HG03060 (cell line): ENCODE results near the gene VAV2.

Experiments
- ATAC-seq: cut with Tn5 transposase; IDR thresholded peaks from one replicate; pipeline ENCODE4 v1.9.1; 2021; ENCODE audit warnings: low read depth, moderate number of reproducible peaks; ENCODE audit not compliant: unreplicated experiment

Gene VAV2

DNA sequence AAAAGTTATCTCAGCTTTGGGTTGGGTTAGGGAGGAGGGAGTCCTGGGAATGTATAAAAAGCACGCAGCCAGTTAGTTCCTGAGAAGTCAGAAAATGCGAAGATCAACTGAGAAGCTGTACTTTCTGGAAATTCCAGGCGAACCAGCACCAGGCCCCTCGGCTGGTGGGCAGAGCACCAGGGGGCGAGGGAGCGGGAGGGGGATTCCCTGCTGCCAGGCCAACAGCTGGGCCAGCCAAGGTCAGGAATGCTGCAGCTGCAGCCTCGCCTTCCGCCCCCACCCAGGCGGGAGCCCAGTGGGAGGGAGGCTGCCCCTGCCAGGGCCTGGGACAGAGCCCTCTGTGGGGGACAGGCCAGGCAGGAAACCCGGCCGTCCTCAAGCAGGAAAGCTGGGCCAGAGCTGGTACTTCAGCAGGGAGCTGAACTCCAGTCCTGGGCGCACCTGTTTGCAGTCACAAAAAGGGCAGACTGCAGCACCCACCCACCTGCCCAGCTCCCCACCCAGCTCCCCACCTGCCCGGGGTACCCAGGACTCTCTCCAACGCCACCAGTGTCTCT, 35.5 kb downstream of the VAV2 start:
- no peak for ATAC-seq

DNA sequence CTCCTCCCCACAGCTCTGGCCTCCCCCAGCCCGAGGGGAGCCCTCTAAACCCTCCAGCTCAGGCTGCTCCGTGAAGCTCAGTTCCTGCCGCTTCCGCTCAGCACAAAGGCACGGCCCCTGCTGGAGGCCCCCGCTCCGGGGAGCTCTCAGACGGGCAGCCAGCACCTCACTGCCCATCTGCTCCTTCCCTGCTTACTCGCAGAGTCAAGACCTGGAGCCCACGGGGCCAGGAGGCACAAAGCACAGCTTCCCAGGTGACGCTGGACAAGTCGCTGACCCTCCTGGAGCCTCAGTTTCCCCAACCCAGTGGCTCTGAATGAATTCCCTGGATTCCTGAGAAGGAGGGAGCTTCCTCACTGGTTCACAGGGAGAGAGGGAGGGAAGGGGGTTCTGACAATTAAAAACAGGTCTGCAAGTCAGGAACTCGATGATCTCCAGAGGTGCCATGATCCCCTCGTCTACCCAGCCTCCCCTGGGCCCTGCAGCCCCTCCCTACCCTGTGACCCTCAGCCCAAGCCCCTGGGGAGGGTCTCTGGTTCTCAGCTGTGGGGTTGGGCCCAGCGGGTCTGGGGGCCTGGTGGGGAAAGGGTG, 36.2 kb downstream of the VAV2 start:
- no peak for ATAC-seq

DNA sequence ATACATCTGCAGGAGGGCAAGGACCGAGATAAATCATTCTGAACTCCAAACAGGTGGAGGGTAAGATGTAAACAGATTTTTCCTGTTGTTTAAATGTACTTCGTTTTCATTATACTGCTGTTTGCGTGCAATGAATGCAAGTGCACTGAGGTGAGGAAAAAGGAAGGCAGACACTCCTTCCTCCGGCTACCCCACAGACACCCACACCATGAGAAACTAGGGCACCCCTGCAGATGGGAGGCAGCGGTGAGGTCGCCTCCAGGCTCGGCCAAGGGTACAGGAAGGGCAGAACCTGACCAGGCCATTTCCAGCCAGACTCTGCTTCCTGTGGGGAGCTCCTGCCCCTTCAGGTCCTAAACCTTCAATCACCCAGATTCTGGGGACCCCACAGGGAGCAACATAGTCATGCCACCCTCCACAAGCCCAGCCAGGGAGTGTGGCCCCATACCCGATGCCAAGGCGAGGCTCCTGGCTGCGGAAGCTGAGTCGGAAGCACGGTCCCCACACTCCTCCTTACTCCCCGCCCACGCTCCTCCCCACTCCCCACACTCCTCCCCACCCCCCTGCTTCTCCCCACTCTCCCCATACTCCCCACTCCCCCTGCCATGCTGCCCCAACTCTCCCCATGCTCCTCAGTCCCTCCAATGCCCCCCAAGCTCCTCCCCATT, 37.1 kb downstream of the VAV2 start:
- ATAC-seq: no peak

DNA sequence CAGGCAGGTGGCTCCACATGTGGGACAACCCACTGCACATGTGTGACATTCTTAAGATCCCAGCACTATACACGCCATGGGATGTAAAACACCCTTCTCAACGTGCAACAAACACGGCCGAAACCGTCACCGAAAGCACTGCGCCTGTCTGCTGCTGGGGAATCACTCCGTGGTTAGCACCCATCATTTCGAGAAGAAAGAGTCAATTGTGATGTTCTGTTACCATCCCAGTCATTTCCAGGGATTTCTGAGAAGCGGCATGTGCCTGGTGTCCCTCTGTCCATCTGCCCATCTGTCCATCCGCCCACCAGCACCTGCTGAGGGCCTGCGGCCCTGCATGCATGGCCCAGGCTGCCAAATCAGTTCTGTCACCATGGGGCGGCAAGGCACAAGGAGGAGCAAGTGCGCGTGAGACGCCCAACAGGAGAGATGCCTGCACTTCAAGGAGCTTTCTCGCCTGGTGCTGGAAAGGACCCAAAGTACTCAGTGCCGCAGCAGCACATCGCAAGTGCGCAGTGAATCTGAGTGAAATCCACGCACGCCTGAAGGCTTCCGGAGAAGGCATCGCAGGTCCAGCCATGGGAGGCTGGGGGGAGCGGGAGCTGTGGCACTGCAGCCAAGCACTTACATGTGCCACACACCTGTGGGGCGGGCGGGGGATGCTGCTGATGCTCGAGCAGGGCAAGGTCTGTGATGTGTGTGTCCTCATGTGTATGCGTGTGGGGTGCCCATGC, 38.0 kb downstream of the VAV2 start:
- ATAC-seq: no peak

DNA sequence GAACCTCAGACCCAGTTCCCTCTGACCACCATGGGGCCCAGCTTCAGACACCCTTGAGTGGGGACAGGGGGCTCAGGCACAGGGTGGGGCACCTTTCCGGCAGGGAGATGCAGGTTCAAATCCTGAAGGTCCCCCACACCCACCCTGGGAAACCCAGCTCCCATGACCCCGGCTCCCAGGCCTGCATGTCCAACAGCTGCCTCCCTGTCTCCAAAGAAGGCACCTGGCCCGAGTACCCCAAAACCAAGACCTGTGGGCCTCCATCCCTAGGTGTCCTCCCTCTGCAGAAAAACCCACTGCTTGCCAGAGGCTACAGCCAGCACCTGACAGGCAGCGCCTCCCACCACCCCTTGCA, 38.5 kb downstream of the VAV2 start:
- ATAC-seq: no peak

DNA sequence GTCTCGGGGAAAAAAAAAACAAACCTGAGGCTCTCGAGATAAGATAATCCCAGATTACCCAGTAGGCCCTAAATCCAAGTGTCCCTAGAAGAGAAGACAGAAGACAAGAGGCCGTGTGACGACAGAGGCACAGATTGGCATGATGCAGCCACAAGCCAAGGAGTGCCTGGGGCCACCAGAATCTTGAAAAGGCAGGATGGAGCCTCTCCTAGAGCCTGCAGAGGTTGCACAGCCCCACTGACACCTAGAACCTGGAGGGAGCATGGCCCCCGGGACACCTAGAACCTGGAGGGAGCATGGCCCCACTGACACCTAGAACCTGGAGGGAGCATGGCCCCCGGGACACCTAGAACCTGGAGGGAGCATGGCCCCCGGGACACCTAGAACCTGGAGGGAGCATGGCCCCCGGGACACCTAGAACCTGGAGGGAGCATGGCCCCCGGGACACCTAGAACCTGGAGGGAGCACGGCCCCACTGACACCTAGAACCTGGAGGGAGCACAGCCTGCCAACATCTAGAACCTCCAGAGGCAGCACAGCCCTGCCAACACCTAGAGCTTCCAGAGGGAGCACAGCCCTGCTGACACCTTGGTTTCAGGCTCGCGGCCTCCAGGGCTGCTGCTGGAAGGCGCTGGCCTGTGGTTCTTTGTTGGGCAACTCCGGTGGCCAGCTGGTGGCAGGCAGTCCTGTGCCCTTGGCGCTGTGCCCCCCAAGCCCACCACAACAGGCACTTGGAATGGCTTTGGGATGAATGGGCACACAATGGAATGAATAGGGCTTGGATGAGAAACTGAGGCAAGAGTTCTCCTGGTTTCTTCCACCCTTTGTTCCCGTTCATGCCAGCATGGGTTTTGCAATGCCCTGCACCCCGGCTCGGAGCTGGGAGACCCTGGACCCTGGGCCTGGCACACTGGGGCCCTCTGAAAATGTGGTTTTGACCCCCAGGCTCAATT, 39.2 kb downstream of the VAV2 start:
- no peak for ATAC-seq

DNA sequence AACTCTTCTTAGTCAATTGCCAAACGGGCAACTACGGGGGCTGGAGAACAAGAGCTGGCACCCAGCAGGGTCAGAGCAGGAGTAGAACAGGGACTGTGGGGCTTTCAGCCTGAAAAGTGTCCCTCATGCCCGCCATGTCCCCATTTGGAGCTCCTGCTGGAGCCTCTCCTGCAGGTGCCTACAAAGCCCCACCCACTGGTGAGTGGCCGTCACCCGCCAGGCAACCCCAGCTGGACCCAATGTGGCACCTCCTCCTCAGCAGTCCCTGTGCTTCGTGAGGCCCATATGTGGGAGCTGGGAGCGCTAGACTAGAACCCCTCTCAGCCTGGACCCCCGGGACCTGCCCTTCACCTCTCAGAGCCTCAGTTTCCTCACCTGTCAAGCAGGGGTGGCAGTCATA, 40.9 kb downstream of the VAV2 start:
- ATAC-seq: no peak

DNA sequence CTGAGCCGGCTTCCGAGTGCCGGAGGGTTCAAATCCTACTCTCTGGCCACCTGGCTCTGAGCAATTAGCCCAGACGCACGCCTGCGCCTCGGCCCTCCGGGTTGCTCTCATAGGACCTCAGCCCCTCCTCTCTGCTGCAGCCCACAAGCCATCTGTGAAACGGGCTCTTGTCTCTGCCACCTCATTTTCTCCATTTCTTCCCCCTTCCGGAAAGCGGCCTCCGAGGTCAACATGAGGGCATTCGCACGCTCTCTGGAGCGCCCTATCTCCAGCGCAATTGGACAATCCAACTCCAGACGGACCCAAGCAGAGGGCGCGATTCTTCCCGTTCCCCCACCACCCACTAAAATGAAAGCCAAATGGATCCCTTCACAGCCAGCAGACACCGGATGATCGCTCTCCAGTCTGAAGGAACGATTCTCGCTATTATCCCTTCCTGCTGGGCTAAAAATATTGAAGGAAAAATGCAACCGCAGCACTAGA, 41.5 kb downstream of the VAV2 start:
- no peak for ATAC-seq

DNA sequence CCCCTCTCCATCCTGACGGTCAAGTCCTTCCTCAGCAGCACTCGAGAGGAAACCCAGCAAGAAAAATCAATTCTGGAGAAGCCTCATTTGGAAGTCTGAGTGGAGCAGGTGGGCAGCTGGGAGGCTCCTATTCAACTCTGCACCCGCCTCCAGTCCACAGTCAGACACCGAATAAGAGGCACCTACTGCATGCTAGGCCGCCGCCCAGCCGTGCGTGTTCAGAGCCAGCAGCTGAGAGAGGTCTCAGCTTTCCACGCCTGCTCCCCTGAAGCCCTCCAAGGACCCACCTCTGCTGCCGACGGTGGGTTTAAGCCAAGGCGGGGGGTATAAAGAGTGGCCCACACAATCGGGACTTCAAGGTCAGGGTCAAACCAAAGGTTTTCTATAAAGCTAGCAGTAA, 41.9 kb downstream of the VAV2 start:
- no peak for ATAC-seq

DNA sequence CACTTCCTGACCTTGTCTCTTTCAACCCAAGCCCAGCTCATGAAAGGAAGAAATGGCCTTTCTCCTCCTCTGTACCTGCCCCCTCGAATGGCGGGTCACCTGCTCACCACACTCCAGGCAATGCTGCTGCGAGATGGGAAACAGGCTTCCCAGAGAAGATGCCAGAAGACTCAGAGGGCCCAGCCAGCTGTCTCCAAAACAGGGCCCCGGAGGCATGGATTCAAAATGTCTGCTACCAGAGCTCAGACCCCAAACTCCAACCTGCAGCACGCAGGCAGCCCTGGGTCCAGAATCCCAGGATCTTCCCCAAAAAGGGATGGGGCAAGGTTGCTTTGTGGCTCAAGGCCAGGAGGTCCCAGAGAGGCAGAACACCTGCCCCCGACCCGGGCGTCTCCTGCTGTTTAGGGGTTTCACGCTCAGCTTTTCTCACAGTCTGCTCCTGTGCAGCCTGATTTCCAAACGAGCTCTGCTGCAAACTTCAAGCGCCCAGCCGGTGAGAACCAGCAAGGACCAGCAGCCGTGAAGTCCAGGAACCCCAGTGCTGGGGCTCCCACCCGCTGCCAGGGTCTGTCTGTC, 42.5 kb downstream of the VAV2 start:
- no peak for ATAC-seq

DNA sequence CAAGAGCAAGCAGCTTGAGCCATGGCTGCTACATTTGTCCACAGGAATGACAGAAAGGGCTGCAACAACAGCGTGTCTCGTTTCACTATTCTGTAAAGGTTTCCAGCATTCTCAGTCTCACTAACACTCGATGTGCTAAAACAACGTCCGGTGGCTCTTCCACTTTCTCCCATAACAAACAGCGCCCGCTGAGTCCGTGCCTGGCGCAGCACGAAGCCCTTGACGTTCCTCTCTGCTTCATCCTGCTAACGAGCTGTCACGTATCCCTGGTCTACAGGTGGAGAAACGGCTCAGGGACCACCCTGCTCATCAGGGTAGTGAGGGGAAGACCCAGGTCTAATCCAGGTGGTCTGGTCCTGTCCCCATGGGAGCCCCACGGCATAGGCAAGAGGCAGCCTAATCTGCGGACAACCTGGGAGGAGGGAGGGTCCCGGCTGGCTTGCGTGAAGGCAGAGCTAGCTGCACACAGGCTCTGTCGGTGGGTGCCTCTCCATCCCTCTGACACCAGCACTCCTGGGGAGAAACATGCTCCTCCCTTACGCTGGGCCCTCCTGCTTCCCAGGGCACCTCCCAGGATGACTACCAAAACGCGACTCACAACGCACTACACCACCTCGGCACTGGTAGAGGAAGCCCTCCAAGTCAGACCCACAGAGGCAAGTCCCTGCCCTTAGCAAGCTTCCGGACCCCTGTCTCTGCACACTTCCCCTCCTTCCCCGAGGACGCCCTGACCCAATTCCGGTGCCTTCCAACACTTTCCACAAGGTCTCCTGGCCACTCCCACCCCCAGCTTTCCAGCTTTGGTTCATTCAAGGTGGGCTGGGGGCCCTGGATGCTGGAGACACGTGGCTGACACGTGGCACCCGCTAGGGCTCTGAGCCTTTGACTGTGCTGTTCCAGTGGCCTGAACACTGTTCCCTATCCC, 43.3 kb downstream of the VAV2 start:
- ATAC-seq: no peak

DNA sequence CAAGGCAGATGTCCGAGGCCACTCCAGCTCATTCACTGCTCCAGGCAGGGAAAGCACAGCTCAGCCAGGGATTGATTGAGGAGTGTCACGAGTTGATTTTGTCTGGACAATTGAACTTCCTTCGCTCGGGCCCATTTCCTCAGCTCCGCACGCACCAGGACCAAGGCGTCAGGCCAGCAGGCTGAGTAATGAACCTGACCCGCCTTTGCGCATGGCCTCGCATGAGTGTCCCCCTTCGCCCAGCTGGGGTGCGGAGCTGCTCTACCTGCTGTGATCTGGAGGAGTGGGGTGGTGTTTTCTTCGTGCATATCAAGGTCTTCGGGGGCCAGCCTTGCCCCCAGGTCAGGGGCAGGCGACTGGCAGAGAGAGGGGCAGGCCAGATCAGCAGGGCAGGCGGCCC, 44.0 kb downstream of the VAV2 start:
- no peak for ATAC-seq

DNA sequence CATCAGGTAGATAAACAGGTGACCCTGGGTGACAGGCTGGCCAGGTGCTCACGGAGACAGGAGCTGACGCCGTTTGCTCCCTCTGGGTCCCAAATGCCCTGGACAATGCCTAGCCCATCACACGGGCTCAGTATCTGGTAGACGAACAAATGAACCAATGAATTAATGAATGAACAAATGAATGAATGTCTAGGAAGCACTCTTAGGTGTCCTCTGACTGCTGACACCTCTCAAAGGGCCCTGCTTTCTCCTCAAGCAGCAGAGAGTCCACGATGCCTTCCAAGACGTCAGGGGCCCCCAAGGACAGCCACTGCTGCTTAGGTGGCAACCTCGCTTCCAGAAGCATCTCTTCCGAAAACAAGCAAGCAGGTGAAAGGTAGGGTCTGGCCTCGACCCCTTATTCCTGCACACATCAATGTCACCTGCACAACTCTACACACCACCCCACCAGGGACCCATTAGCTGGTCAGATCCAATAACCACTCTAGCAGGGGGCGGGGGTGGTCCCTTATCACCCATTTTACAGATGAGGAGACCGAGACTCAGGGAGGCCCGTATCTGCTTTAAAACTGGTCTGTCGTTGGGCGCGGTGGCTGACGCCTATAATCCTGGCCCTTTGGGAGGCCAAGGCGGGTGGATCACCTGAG, 45.2 kb downstream of the VAV2 start:
- no peak for ATAC-seq

DNA sequence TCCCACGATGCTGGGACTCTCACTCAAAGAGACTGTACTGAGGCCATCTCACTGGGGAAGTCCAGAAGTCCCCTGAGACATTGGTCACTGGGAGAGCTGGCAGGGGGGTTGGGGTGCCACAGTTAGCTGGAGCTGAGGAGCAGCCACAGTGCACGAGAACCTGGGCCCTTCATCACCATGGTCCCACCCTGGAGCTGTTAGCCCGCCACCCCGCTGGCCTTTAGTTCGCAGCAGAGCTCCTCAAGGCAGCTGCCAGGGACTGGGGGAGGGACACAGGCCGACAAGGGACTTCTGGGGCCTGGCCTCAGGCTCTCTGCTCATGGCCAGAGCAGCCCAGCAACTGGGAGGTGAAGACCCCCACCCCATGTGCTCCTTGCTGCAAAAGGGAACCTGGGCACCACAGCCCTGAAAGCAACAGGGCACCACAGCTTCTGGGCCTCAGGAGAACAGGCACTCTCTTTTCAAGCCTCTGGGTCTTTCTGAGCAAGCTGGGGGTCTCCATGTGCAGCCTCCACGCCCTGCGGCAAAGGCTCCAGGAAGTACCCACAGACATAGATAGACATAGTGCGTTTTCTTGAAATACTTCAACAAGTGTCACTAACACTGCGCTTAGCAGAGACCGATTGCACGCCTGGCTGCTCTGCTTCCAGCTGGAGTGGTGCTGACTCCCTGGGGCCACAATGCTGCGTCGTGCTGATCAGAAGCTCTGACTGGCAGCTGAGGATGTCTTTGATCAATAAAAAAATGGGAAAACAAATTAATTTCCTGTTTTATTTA, 46.0 kb downstream of the VAV2 start:
- no peak for ATAC-seq

DNA sequence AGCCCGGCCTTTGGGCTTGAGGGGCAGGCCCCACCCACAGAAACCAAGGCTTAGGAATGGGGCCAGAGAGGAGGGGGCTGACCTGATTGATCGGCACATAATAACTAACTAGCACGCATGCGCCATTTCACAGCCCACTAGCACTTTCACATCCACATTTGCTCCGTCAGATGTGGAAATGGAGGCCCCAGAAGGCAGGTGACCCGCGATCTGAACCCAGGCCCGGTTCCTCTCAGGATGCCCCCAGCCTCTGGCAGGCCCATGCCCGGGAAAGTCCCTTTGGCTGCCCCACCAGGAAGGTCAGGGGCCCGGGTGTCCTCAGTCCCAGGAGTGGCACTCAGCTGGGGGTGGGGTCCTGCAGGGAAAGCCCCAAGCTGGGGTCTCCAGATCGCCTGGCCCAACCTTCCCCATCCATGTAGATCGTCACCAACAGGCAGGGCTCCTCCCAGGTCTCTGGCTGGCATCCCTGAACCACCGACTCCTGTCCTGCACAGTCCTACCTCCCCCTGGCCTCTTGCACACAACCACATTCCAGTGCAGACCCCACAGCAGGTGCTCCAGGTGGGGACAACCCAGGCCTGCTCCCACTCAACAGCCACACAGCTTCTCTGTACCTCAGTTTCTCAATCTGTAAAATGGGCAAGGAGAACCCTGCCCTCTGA, 46.7 kb downstream of the VAV2 start:
- ATAC-seq: peak; percentile 54

DNA sequence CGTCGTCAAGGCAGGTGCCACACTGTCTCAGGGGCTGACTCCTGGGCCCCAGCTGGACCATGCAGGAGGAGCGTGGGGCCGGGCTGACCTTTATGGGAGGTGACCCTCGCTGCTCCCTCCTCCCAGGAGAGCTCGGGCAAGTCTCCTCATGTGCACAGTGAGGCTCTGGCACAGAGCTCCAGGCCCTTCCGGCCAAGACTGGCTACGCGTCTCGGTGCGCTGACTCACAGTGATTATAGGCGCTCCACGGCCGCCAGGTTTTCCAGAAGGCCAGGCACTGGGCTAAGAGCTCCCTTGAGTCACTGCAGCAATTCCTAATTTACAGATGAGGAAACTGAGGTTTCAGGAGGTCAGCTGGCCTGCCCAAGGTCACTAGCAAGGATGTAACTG, 47.4 kb downstream of the VAV2 start:
- ATAC-seq: no peak
